GM12892 (cell line): ENCODE measurements around the gene TESMIN.

Source experiments
- POLR2A ChIP-seq: IDR thresholded peaks from 2 replicates; pipeline ENCODE4 v1.6.1; 2011; ENCODE audit warnings: low read depth, low read length, control low read depth
- POLR2AphosphoS5 ChIP-seq: IDR thresholded peaks from 2 replicates; pipeline ENCODE4 v1.6.1; 2011; ENCODE audit warnings: low read depth, low read length, control low read depth

GRCh38 chr11:68741463-68741862 is 9.9 kb downstream of the TESMIN start:
- TF ChIP-seq POLR2A: no peak
- TF ChIP-seq POLR2AphosphoS5: no peak
